SK-N-SH (cell line): ENCODE data around the gene SPATA12.

Source experiments
- PBX3 ChIP-seq: IDR thresholded peaks from 2 replicates; pipeline ENCODE4; 2012
- POLR2AphosphoS5 ChIP-seq: IDR thresholded peaks from 2 replicates; pipeline ENCODE4 v1.6.1; 2012; ENCODE audit warnings: low read depth, low read length
- RFX5 ChIP-seq: IDR thresholded peaks from 2 replicates; pipeline ENCODE4 v1.6.1; 2012; ENCODE audit warnings: mild to moderate bottlenecking, improper control_type of control experiment, low read length
- SIN3A ChIP-seq: IDR thresholded peaks from 2 replicates; pipeline ENCODE4 v1.6.1; 2012; ENCODE audit warnings: low read depth, mild to moderate bottlenecking, low read length, moderate library complexity, borderline replicate concordance
- TAF1 ChIP-seq: IDR thresholded peaks from 2 replicates; pipeline ENCODE4 v1.6.1; 2012; ENCODE audit warnings: low read depth, mild to moderate bottlenecking, low read length, moderate library complexity, borderline replicate concordance
- TF ChIP-seq, protein P1 (sequence below): fragments of 200-600 bp; sonication (generic); IDR thresholded peaks from 2 replicates; pipeline ENCODE4 v1.6.1; 2017; ENCODE audit warnings: antibody characterized with exemption, mild to moderate bottlenecking, moderate library complexity
- TF ChIP-seq, protein P2 (sequence below): fragments of 150-350 bp; IDR thresholded peaks from 2 replicates; pipeline ENCODE4 v1.6.1; 2016; ENCODE audit warnings: mild to moderate bottlenecking, low read depth, low read length
- TF ChIP-seq, protein P3 (sequence below): IDR thresholded peaks from 2 replicates; pipeline ENCODE4 v1.4.0; 2012; ENCODE audit warnings: low read depth, borderline replicate concordance

GRCh38 chr3:57105585-57105984, 45.1 kb downstream of the SPATA12 start:
- TF ChIP-seq, protein P1, sequence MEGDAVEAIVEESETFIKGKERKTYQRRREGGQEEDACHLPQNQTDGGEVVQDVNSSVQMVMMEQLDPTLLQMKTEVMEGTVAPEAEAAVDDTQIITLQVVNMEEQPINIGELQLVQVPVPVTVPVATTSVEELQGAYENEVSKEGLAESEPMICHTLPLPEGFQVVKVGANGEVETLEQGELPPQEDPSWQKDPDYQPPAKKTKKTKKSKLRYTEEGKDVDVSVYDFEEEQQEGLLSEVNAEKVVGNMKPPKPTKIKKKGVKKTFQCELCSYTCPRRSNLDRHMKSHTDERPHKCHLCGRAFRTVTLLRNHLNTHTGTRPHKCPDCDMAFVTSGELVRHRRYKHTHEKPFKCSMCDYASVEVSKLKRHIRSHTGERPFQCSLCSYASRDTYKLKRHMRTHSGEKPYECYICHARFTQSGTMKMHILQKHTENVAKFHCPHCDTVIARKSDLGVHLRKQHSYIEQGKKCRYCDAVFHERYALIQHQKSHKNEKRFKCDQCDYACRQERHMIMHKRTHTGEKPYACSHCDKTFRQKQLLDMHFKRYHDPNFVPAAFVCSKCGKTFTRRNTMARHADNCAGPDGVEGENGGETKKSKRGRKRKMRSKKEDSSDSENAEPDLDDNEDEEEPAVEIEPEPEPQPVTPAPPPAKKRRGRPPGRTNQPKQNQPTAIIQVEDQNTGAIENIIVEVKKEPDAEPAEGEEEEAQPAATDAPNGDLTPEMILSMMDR = no peak
- TF ChIP-seq POLR2AphosphoS5 (no peak), RFX5 (no peak), SIN3A (no peak), PBX3 (no peak), TAF1 (no peak)
- TF ChIP-seq, protein P2, sequence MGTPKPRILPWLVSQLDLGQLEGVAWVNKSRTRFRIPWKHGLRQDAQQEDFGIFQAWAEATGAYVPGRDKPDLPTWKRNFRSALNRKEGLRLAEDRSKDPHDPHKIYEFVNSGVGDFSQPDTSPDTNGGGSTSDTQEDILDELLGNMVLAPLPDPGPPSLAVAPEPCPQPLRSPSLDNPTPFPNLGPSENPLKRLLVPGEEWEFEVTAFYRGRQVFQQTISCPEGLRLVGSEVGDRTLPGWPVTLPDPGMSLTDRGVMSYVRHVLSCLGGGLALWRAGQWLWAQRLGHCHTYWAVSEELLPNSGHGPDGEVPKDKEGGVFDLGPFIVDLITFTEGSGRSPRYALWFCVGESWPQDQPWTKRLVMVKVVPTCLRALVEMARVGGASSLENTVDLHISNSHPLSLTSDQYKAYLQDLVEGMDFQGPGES = no peak
- TF ChIP-seq, protein P3, sequence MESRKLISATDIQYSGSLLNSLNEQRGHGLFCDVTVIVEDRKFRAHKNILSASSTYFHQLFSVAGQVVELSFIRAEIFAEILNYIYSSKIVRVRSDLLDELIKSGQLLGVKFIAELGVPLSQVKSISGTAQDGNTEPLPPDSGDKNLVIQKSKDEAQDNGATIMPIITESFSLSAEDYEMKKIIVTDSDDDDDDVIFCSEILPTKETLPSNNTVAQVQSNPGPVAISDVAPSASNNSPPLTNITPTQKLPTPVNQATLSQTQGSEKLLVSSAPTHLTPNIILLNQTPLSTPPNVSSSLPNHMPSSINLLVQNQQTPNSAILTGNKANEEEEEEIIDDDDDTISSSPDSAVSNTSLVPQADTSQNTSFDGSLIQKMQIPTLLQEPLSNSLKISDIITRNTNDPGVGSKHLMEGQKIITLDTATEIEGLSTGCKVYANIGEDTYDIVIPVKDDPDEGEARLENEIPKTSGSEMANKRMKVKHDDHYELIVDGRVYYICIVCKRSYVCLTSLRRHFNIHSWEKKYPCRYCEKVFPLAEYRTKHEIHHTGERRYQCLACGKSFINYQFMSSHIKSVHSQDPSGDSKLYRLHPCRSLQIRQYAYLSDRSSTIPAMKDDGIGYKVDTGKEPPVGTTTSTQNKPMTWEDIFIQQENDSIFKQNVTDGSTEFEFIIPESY = no peak
